HS-27A (cell line): Measurements from ENCODE around the gene TMEM201.
"Not testable (repeated sequence)": the region's sequence is repeated elsewhere in the genome, so short reads cannot be mapped to it uniquely, and the experiment has no call there.

Source experiments
- DNase-seq: peaks from one replicate; pipeline ENCODE4 v3.0.0-alpha.2; 2012; ENCODE audit warnings: low read depth, missing footprints

Gene TMEM201

GRCh38 chr1:9621032-9621431 lies 32.3 kb downstream of the TMEM201 start:
- no peak for DNase-seq

- no peak for DNase-seq
These were observed 35.4 kb downstream of the TMEM201 start for GRCh38 chr1:9624081-9624480.

- DNase-seq, result not testable (repeated sequence)
These were observed 36.3 kb downstream of the TMEM201 start for GRCh38 chr1:9625030-9625429.

- DNase-seq, result no peak
These were observed 37.5 kb downstream of the TMEM201 start for GRCh38 chr1:9626201-9626608.

GRCh38 chr1:9628541-9629444 lies 40.1 kb downstream of the TMEM201 start:
- DNase-seq, result no peak

GRCh38 chr1:9629445-9630201 lies 40.9 kb downstream of the TMEM201 start:
- DNase-seq, result no peak

GRCh38 chr1:9630331-9631111 lies 41.8 kb downstream of the TMEM201 start:
- no peak for DNase-seq

GRCh38 chr1:9631613-9632012 lies 42.9 kb downstream of the TMEM201 start:
- no peak for DNase-seq

GRCh38 chr1:9633493-9633892 lies 44.8 kb downstream of the TMEM201 start:
- DNase-seq, result no peak

GRCh38 chr1:9634582-9634981 lies 45.9 kb downstream of the TMEM201 start:
- DNase-seq, result no peak

GRCh38 chr1:9639227-9639626 lies 50.5 kb downstream of the TMEM201 start:
- no peak for DNase-seq

- DNase-seq, result no peak
These were observed 54.9 kb downstream of the TMEM201 start for GRCh38 chr1:9643351-9644256.

GRCh38 chr1:9646037-9646436 lies 57.3 kb downstream of the TMEM201 start:
- no peak for DNase-seq

GRCh38 chr1:9648171-9648570 lies 59.5 kb downstream of the TMEM201 start:
- no peak for DNase-seq

- no peak for DNase-seq
These were observed 61.1 kb downstream of the TMEM201 start for GRCh38 chr1:9649769-9650168.

GRCh38 chr1:9651220-9651564 lies 62.5 kb downstream of the TMEM201 start:
- DNase-seq, result no peak

GRCh38 chr1:9651565-9652378 lies 63.1 kb downstream of the TMEM201 start, which contains the start of gene PIK3CD:
Gene PIK3CD (plus strand): TSS chr1:9651731. CDS start chr1:9710456, 58,725 bp downstream.
- no peak for DNase-seq

GRCh38 chr1:9652379-9653209 lies 63.9 kb downstream of the TMEM201 start:
- no peak for DNase-seq

GRCh38 chr1:9653210-9653490 lies 64.4 kb downstream of the TMEM201 start:
- DNase-seq, result no peak
